HFF-Myc (cell line): ENCODE results near the gene RFT1.

ENCODE experiments used
- DNase-seq: peaks from one replicate; pipeline ENCODE4 v3.0.0-alpha.2; 2011; ENCODE audit warnings: low read depth; ENCODE audit errors: extremely low read depth
- H3K4me3 ChIP-seq: replicated peaks from 2 replicates; pipeline ENCODE4 v1.5.1; 2011; ENCODE audit warnings: low read depth, mild to moderate bottlenecking, control low read depth, low read length
- TF ChIP-seq, protein P1 (sequence below): IDR thresholded peaks from 2 replicates; pipeline ENCODE4 v1.5.1; 2012; ENCODE audit warnings: mild to moderate bottlenecking, low read depth, low read length, control low read depth; ENCODE audit errors: missing control alignments

Gene RFT1

GRCh38 chr3:53173107-53173506 lies 42.9 kb upstream of the RFT1 start:
- H3K4me3 ChIP-seq = no peak overlapping the region
- no peak for DNase-seq
- TF ChIP-seq, protein P1, sequence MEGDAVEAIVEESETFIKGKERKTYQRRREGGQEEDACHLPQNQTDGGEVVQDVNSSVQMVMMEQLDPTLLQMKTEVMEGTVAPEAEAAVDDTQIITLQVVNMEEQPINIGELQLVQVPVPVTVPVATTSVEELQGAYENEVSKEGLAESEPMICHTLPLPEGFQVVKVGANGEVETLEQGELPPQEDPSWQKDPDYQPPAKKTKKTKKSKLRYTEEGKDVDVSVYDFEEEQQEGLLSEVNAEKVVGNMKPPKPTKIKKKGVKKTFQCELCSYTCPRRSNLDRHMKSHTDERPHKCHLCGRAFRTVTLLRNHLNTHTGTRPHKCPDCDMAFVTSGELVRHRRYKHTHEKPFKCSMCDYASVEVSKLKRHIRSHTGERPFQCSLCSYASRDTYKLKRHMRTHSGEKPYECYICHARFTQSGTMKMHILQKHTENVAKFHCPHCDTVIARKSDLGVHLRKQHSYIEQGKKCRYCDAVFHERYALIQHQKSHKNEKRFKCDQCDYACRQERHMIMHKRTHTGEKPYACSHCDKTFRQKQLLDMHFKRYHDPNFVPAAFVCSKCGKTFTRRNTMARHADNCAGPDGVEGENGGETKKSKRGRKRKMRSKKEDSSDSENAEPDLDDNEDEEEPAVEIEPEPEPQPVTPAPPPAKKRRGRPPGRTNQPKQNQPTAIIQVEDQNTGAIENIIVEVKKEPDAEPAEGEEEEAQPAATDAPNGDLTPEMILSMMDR = no peak

DNA sequence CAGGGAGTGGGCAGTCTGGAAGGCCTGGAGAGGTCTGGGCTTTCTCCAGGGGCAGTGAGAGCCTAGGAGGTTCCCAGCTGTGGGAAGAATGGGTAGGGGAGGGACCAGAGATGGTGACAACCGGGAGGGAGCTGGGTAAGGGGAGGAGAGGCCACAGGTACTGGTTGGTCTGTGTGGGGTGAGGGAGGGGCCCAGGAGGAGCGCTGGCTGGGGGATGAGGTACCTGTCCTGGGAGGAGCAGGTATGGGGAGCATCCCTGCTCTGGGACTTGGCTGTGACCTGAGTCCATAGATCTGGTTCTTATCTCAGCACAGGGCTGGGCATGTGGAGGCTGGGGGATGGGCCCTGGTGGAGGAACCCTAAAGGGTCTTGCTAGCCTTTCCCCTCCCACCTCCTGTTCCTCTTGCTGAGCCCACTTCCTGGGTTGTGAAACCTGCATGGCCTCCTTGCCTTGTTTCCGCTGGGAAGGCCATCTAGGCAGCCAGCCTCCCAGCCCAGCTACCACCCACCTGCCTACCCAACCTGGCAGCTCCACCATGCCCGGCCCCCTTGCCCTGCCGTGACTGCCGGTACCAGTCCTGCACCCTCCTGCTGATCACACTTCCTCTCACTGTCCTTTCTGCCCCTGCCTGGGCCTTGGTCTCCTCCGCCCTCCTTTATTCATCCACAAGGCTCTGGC lies 41.7 kb upstream of the RFT1 start:
- H3K4me3 ChIP-seq = no peak overlapping the region
- no peak for DNase-seq
- TF ChIP-seq, protein P1 = no peak

- TF ChIP-seq, protein P1 = no peak
- no peak overlapping the region for H3K4me3 ChIP-seq
- DNase-seq = no peak
These were observed 40.8 kb upstream of the RFT1 start for GRCh38 chr3:53171064-53171418.

- DNase-seq = no peak
- H3K4me3 ChIP-seq = no peak overlapping the region
- TF ChIP-seq, protein P1 = no peak
These were observed 40.3 kb upstream of the RFT1 start for GRCh38 chr3:53170325-53171063.

- no peak overlapping the region for H3K4me3 ChIP-seq
- no peak for DNase-seq
- TF ChIP-seq, protein P1 = no peak
These were observed 39.6 kb upstream of the RFT1 start for GRCh38 chr3:53169832-53170324.

- no peak overlapping the region for H3K4me3 ChIP-seq
- DNase-seq = no peak
- TF ChIP-seq, protein P1 = no peak
These were observed 39.0 kb upstream of the RFT1 start for GRCh38 chr3:53169045-53169831.
